OCI-LY3 (cell line): ENCODE results near the gene LHFPL2.

Source experiments
- H2AFZ ChIP-seq: fragments of 200-600, 300-600 bp; shearing (Covaris generic); 2 replicates; pipeline ENCODE4 v1.6.0; 2014; ENCODE audit warnings: antibody characterized with exemption, low read depth, low read length
- H3K27ac ChIP-seq: fragments of 200-600, 300-600 bp; sonication (generic); 2 replicates; pipeline ENCODE4 v1.5.1; 2014; ENCODE audit warnings: mild to moderate bottlenecking, low read length, moderate library complexity, mixed read lengths
- H3K27me3 ChIP-seq: fragments of 200-600, 300-600 bp; sonication (generic); 2 replicates; pipeline ENCODE4 v1.6.1; 2014; ENCODE audit warnings: low read depth, low read length, mixed read lengths
- H3K36me3 ChIP-seq: fragments of 200-600, 300-600 bp; sonication (generic); replicated peaks from 2 replicates; pipeline ENCODE3; 2014; ENCODE audit warnings: low read depth, low read length, mixed read lengths
- H3K4me1 ChIP-seq: fragments of 300-600, 200-600 bp; sonication (generic); 2 replicates; pipeline ENCODE4 v1.6.1; 2014; ENCODE audit warnings: low read length, mixed read lengths
- H3K4me2 ChIP-seq: fragments of 200-600, 300-600 bp; sonication (generic); 2 replicates; pipeline ENCODE4 v1.6.1; 2014; ENCODE audit warnings: low read length, mixed read lengths
- H3K4me3 ChIP-seq: fragments of 300-600, 200-600 bp; sonication (generic); 2 replicates; pipeline ENCODE4 v1.5.1; 2014; ENCODE audit warnings: antibody characterized with exemption, mild to moderate bottlenecking, low read length, moderate library complexity
- H3K79me2 ChIP-seq: fragments of 300-600, 200-600 bp; shearing (Covaris generic); 2 replicates; pipeline ENCODE4 v1.6.1; 2014; ENCODE audit warnings: mild to moderate bottlenecking, low read length, mixed read lengths
- H3K9ac ChIP-seq: fragments of 300-600, 200-600 bp; shearing (Covaris generic); 2 replicates; pipeline ENCODE4 v1.6.0; 2014; ENCODE audit warnings: mild to moderate bottlenecking, low read length, moderate library complexity
- H3K9me3 ChIP-seq: fragments of 200-600, 300-600 bp; shearing (Covaris generic); 2 replicates; pipeline ENCODE4 v1.6.1; 2014; ENCODE audit warnings: low read length, mixed read lengths; ENCODE audit not compliant: insufficient read depth
- H4K20me1 ChIP-seq: fragments of 200-600, 300-600 bp; sonication (generic); 2 replicates; pipeline ENCODE4 v1.6.1; 2016; ENCODE audit warnings: low read length, mixed read lengths; ENCODE audit not compliant: insufficient read depth
- EZH2phosphoT487 ChIP-seq: fragments of 200-600 bp; shearing (Covaris generic); IDR thresholded peaks from 2 replicates; pipeline ENCODE4 v1.6.1; 2018; ENCODE audit warnings: antibody characterized with exemption, mixed run types, low read depth
- TF ChIP-seq, protein P1 (sequence below): fragments of 200-600, 300-600 bp; sonication (generic); IDR thresholded peaks from 2 replicates; pipeline ENCODE4 v1.5.1; 2014; ENCODE audit warnings: antibody characterized with exemption, low read length, low read depth

Gene LHFPL2

DNA sequence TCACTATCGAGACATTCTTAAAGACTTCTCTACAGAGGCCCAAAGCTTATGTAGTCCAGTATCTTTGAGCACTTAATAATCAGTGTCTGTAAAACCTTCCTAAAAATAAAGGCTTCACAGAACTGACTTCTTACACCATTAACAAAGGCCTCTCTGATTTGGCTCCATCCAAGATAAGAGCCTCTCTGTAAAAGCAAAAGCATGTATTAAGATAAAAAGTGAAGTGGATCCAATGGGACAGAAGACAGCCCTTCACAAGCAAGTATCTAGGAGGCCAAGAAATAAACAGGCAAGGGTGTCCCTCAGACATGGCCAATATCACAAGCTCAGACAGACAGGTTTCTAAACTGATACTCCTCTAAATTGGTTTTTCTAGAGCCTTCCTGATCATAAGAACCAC is 11.9 kb downstream of the LHFPL2 start:
- no peak overlapping the region for H3K4me2 ChIP-seq
- no peaks in the 10 kb centered on the region for H3K27me3 ChIP-seq
- TF ChIP-seq, protein P1, sequence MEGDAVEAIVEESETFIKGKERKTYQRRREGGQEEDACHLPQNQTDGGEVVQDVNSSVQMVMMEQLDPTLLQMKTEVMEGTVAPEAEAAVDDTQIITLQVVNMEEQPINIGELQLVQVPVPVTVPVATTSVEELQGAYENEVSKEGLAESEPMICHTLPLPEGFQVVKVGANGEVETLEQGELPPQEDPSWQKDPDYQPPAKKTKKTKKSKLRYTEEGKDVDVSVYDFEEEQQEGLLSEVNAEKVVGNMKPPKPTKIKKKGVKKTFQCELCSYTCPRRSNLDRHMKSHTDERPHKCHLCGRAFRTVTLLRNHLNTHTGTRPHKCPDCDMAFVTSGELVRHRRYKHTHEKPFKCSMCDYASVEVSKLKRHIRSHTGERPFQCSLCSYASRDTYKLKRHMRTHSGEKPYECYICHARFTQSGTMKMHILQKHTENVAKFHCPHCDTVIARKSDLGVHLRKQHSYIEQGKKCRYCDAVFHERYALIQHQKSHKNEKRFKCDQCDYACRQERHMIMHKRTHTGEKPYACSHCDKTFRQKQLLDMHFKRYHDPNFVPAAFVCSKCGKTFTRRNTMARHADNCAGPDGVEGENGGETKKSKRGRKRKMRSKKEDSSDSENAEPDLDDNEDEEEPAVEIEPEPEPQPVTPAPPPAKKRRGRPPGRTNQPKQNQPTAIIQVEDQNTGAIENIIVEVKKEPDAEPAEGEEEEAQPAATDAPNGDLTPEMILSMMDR, result no peak
- no peak for TF ChIP-seq EZH2phosphoT487
- H3K36me3 ChIP-seq, result no peaks in the 10 kb centered on the region
- H2AFZ ChIP-seq, result no peak overlapping the region
- H3K9ac ChIP-seq, result no peak overlapping the region
- H3K4me3 ChIP-seq, result no peak overlapping the region
- H3K27ac ChIP-seq, result no peak overlapping the region
- H3K4me1 ChIP-seq, result no peaks in the 10 kb centered on the region
- H3K9me3 ChIP-seq, result no peaks in the 10 kb centered on the region
- H3K79me2 ChIP-seq, result no peaks in the 10 kb centered on the region
- no peaks in the 10 kb centered on the region for H4K20me1 ChIP-seq

DNA sequence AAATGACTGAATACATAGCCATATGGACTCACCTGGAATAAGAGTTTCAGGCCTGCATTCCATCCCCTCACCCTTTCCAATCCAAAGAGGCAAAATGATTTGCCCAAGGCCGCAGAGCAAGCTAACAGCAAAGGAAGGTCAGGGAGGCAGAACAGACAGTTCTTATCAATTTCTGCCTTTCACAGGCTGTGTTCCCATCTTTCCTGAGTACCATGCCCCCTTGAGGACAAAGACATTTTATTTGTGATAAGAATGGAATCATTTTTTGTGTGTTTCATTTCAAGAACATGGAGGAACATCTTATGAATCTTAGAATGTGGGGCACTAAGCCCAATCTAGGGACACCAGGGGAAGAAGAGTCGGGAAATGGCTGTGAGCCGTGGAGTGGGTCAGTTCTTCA is 13.9 kb downstream of the LHFPL2 start:
- Histone ChIP-seq H3K4me1 (no peaks in the 10 kb centered on the region), H3K9ac (no peak overlapping the region), H3K79me2 (no peaks in the 10 kb centered on the region), H3K27me3 (no peaks in the 10 kb centered on the region), H2AFZ (no peak overlapping the region), H3K27ac (no peak overlapping the region), H3K9me3 (no peaks in the 10 kb centered on the region), H3K4me3 (no peak overlapping the region), H4K20me1 (no peaks in the 10 kb centered on the region), H3K36me3 (no peaks in the 10 kb centered on the region), H3K4me2 (no peak overlapping the region)
- TF ChIP-seq, protein P1, result no peak
- TF ChIP-seq EZH2phosphoT487, result no peak

DNA sequence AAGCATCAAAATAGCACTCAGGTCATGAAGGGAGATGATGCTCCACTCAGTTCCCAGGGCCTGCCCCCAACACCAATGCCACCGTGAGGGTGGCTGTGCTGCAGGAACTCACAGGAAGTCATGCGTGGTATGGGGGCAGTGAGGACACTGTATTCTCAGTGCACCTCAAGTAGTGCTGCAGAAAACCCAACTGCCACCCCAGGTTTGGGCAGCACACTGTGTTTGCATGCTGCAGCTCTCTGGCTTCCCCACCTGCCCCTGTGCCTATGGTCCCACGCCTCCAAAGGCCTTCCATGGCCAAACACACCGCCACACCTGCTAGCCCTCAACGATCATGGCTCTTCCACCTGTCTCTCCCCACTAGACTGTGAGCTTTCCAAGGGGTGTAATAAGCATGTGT is 14.3 kb downstream of the LHFPL2 start:
- H3K79me2 ChIP-seq, result no peaks in the 10 kb centered on the region
- H3K36me3 ChIP-seq, result no peaks in the 10 kb centered on the region

DNA sequence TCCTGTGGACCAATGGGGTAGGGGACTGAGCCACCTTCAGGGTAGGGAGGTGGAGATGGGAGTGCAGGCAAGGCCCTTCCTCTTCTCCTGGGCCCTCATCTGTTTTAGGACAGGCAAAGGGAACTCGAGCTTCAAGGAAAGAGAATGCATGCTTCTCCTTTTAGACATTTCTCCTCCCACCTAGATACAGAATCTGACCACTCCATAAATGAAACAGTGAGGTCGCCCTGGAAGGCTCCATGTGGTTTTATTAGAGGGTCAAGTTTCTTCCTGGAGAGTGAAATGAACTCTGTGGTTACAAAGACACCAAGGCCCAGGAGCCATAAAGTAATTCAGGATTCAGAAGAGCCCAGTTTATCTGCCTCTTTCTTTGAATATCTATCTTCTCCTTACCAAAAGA is 14.9 kb downstream of the LHFPL2 start:
- Histone ChIP-seq H3K27me3 (no peaks in the 10 kb centered on the region), H3K36me3 (no peaks in the 10 kb centered on the region), H3K9ac (no peak overlapping the region), H3K9me3 (no peaks in the 10 kb centered on the region), H3K4me3 (no peak overlapping the region), H3K79me2 (no peaks in the 10 kb centered on the region), H3K27ac (no peak overlapping the region), H2AFZ (no peak overlapping the region), H3K4me1 (no peaks in the 10 kb centered on the region), H4K20me1 (no peaks in the 10 kb centered on the region), H3K4me2 (no peak overlapping the region)
- TF ChIP-seq, protein P1, result no peak
- TF ChIP-seq EZH2phosphoT487, result no peak

More for the DNA sequence above, 14.3 kb downstream of the LHFPL2 start:
- Histone ChIP-seq H3K9me3 (no peaks in the 10 kb centered on the region), H3K4me3 (no peak overlapping the region), H3K9ac (no peak overlapping the region), H3K4me2 (no peak overlapping the region), H4K20me1 (no peaks in the 10 kb centered on the region), H2AFZ (no peak overlapping the region), H3K27ac (no peak overlapping the region), H3K4me1 (no peaks in the 10 kb centered on the region), H3K27me3 (no peaks in the 10 kb centered on the region)
- TF ChIP-seq EZH2phosphoT487, result no peak
- TF ChIP-seq, protein P1, result no peak
